GM21825 (cell line): Measurements from ENCODE around the gene CACTIN.
A peak's percentile ranks its signal among the peaks of the same experiment; 100 is the strongest.
"Not testable (repeated sequence)": the region's sequence is repeated elsewhere in the genome, so short reads cannot be mapped to it uniquely, and the experiment has no call there.

Experiments used
- ATAC-seq: cut with Tn5 transposase; IDR thresholded peaks from one replicate; pipeline ENCODE4 v1.9.1; 2021; ENCODE audit warnings: mild to moderate bottlenecking, moderate library complexity; ENCODE audit not compliant: unreplicated experiment

The CACTIN gene

DNA sequence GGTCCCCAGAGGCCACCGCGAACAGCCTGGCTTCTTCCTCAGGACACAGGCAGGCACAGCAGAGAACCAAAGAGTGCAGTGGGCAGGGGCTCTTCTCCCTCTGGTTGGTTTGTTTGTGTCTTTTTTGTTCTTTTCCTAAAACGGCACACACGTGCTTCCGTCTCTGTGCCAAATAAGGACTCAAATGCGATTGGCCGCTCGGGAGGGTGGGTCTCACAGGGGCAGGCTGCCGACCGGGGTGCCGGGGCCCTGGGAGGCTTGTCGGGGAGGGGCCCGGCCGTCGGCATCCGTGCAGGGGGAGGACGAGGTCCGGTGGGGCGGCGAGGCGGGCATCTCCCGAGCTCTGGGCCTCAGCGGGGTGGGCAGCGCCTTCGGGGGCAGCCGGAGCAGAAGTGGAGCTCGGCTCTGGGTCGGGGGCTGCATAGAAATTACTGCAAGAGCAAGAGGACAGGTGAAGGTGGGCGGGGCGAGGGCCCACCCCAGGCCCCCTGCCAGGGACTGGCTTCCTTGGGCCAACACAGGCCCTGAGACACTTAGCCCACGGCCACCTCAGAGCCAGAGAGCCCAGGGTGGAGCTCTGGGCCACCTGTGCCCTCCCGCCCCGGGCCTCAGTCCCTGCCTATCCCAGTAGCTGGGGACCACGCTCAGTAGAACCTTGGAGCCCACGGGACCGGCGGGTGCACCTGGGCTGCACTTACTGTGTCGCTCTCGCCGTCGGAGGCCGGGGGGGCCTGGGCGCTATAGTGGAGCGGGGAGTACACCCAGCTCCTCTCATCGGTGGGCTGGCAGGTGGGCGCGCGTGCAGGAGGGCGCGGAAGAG is 6.4 kb upstream of the CACTIN start:
- no peak for ATAC-seq

- no peak for ATAC-seq
These were observed 5.5 kb upstream of the CACTIN start for GRCh38 chr19:3632098-3632497.

DNA sequence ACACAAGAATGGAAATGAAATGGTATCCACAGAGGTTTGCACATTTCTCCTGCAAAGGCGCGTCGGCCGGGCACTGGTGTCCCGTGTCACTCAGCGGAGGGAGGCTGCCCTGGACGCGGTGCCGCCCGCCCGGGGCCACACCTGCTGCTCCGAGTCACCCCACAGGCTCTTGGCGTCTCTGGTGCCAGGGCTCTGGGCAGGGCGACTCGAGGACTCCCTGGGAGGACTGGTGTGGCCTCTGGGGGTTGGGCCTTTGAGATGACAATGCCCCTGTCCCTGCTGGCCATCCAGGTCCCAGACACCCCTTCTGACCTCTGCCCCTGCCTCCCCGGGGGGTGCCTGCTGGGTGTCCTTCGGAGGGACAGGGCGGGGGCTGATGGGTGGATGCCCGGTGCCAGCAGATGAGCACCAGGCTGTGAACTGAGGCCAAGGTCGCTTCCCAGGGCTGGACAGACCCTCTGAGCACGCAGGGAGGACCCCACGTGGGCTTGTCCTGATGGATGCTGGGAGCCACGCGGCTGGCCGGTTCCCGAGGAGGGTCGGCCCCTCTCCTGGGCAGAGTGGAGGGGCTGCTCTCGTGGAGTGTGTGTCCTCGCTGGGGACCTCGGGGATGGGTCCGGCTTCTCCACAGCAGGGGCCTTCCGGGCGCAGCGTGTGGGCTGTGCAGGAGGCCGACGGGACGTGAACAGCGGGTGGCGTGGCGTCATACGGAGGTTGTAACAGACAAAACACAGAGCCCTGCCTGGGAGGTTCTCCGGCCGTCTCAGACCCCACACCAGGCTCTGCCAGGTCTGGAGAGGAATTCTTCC is 4.7 kb upstream of the CACTIN start:
- ATAC-seq = no peak

DNA sequence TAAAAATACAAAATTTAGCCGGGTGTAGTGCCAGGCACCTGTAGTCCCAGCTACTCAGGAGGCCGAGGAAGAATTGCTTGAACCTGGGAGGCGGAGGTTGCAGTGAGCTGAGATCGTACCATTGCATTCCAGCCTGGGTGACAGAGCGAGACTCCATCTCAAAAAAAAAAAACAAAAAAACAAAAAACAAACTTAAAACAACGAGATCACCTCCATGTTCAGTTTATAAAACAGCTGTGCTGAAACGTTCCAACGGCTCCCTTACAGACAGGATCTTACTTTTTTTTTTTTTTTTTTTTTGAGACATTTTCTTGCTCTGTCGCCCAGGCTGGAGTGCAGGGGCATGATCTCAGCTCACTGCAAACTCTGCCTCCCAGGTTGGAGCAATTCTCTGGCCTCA is 2.2 kb upstream of the CACTIN start:
- ATAC-seq = not testable (repeated sequence)

DNA sequence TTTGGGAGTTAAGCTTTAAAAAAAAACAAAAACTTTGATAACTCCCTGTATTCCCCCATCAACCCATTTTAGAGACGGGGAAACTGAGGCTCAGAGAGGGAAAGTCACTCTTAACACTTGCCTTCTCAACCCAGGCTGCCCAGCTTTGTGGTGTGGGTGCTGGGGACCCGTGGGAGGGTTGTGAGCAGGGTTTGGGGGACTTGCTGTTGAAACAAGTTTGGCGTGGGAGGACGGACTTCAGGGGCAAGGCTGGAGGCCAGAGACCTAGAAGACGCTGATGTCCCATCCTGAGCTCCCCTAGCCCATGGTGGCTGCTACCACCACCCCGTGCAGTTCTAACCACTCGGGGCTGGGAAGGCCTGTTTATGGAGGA is 747 bp upstream of the CACTIN start:
- no peak for ATAC-seq

- ATAC-seq = peak; percentile 5
These were observed 556 bp downstream of the CACTIN start for GRCh38 chr19:3625996-3626472.

DNA sequence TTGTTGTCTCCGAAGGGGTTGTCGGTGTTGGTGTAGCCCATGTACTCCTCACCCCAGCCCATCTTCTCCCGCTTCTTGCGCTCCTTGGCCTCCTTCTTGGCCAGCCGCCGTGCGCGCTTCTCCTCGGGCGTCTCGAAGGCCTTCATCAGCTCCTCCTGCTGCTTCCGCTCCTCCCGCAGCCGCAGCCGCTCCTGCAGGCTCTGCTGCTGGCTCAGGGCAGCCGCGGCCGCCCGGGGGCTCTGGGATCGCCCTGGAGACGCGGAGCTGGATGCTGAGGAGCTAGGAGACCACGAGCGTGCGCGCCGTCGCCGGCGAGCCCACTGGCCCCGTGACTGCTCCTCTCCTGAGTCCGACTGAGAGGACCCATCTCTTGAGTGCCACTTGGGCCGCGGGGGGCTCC is 2.9 kb downstream of the CACTIN start:
- ATAC-seq = no peak

DNA sequence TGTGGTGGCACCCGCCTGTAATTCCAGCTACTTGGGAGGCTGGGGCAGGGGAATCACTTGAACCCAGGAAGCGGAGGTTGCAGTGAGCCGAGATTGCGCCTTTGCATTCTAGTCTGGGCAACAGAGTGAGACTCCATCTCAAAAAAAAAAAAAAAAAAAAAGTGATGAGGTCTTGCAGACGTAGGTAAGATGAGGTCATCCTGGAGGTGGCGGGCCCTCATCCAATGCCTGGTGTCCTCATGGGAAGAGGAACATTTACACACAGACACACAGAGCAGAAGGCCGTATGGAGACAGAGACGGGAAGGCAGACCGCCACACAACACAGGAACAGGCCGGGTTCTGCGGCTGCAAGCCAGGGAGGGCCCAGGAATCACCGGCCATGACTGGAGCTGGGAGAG is 4.4 kb downstream of the CACTIN start:
- no peak for ATAC-seq

DNA sequence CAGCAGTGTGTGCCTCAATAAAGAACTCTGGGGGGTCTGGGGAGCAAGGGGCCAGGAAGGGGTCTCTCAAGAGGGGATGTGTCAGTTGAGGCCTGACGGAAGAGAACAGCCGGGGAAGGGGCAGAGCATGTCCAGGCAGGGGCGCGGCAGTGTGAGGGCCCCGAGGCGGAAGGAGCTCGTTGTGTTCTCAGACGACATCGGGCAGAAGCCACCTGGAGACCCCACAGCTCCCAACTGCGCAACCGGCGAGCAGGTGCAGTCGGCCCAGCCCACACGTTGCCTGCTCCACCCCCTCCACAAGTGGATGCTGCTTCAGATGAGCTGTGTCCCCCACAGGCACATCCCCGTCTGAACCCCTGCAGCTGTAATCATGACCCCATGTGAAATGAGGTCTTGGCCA is 4.9 kb downstream of the CACTIN start:
- no peak for ATAC-seq

GRCh38 chr19:3620817-3621547 is 5.6 kb downstream of the CACTIN start:
- no peak for ATAC-seq

DNA sequence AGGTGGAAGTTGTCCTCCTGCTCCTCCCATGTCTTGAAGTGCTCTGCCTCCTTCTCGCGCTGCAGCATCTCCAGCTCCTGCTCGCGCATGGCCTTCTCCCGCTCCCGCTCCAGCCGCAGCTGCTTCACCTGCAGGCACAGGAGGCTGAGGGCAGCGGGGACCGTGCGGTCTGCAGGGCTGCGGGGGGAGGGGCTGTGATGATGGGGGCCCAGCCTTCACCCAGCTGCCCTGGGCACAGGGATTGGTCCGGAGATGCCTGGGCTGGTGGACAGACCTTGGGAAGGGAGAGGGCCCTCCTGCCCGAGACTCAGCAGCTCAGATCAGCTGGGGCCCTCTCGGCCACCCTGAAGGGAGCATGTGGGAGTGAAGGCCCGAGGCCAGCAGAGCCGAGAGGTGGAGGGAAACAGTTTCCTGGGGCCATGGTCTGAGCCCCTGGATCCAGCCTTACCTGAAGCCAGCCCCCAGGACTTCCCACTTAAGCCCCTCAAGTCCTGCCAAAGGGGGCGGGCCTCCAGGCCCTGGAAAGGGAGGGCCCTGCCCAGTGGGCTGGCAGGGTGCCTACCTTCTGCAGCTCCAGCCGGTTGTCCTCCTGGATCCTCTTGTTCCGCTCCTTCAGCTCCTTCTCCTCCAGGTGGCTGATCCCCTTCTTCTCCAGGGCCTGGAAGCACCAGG is 6.3 kb downstream of the CACTIN start:
- no peak for ATAC-seq

DNA sequence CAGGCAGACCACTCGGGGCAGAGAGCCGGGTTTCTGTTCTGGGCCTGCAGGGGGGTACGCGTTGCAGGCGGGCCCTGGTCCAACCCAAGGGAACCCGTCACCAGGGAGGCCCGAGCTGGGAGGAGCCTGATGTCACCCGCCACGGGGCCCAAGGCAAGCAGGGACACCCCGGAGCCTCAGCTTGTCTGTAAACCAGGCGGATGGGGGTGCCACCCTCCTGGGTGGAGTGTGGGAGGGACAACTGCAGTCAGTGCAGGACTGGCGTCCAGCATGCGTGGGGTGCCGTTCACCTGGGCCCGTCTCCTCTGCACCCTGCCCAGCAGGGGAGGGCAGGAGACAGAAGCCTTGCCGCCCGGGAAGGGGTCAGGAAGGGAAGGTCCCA is 7.0 kb downstream of the CACTIN start:
- ATAC-seq = no peak

DNA sequence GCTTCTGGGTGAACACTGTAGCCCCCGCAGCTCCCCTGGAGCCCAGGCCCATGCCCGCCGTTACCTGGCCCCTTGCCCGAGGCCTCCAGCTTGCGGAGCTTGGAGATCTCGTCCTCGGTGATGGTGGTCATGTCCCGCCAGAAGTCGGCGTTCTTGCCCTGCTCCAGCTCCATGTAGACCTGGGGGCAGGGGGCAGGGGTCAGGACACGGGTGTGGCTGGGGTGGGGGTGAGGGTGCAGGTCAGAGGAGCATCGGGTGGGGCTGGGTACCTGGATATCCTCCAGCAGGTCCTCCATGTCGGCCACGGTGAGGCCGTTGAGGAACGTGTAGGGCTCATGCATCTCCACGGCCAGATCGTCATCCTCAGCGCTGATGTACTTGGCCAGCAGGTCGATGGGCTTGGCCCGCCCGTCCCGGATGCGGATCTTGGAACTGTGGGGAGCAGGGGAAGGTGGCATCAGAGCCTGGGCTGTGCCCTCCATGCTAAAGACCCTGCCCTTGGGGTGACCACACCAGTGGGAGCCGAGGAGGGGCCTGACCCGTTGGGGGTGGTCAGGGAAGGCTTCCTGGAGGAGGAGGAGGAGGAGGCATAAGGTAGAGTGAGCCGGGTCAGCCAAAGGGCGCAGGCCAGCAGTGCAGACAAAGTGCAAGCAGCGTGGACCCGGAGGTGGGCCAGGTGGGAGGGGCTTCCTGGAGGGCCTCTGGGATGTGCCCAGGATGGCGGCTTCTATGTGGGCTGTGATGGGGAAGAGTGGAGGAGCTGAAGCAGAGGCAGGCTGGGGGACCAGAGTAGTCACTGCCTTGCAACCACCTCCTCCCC is 7.6 kb downstream of the CACTIN start:
- no peak for ATAC-seq

GRCh38 chr19:3618144-3618810 is 8.3 kb downstream of the CACTIN start:
- no peak for ATAC-seq

GRCh38 chr19:3617463-3617862 is 9.1 kb downstream of the CACTIN start:
- no peak for ATAC-seq

DNA sequence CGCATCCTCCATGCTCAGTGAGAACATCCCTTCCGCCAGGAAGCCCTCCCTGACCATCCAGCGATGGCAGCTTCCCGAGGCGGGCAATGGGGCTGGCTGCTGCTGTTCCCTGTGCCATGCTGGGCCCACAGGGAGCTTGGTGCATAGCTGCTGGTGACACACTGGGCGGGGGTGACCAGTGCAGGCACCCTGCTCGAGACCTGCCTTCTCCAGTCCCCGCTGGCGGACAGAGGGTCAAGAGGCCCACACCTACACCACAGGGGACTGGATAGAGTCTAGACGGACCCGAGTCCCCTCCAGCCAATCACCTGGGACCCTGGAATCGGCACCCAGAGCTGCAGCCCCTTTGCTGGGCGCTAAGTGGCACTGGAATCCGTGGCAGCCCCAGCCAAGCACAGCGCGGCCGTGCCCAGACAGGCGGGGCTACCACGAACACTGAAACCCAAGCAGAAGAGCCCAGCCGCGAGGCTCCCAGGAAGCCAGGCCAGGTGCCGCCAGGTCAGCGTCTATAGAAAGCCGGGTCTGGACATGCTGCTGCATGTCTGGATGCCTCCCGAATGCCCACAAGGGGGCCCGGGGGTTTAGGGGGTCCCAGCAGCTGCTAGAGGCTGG is 11.0 kb downstream of the CACTIN start:
- no peak for ATAC-seq

DNA sequence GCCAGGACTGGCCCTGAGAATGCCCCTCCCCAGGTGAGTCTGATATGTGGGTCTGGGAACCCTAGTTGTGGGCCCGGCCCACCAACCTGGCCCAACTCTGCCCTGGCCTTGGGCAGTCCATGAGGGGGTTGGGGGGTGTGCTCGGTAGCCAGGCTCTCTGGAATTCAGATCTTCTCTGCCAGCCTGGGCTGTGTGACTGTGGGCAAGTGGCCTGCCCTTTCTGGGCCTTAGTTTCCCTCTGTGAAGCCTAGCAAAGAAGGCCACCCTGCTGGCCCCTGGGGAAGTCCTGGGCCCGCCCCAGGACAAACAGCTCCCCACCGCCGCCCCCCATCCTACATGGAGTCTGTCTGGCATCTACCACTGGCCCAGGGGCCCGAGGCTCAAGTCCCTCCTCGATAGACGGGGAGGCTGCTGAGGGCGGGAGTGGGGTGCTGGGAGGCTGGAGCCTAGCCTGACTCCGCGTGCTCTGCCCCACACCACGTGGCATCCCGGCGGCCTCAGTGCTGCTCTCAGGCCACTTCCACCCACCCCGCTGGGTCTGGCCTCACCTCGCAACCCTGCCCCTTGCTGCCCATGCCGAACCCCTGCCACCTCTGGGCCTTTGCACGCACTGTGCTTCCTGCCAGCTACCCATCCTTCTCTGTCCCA is 11.6 kb downstream of the CACTIN start:
- ATAC-seq = no peak

GRCh38 chr19:3613818-3614661 is 12.6 kb downstream of the CACTIN start:
- no peak for ATAC-seq
